ENCODE data around the gene CEACAM16. TPM values are rescaled to one million over a fixed set of nuclear protein-coding genes. Genes with fewer than 3 reads are reported as not detected.

CEACAM16 gene
- total RNA-seq, 2 experiments from 2014 or later, result not detected

GRCh38 chr19:44705502-44706010 is 6.6 kb downstream of the CEACAM16 start:
- TF ChIP-seq EZH2phosphoT487 (IDR thresholded peaks at IDR 0.05; ENCODE audit: borderline replicate concordance, low read depth, low read length), result no peak
- TF ChIP-seq CTCF (conservative IDR thresholded peaks at IDR 0.05; ENCODE audit: low read length), result no peak
- intact Hi-C loops (cut with micrococcal nuclease; ENCODE audit: unreplicated experiment), result no loop called here
- Histone ChIP-seq H2AFZ (ENCODE audit: low read length) (no peak overlapping the region), H3K36me3 (ENCODE audit: insufficient read depth, low read length) (no peaks in the 10 kb centered on the region), H3K27ac (ENCODE audit: low read depth, low read length, poor library complexity, severe bottlenecking) (no peak overlapping the region), H3K4me3 (ENCODE audit: low read depth, low read length, poor library complexity, severe bottlenecking) (no peak overlapping the region), H3K9me3 (ENCODE audit: low read length) (no peaks in the 10 kb centered on the region), H3K79me2 (ENCODE audit: insufficient read depth, low read depth, low read length) (no peaks in the 10 kb centered on the region), H3K4me2 (ENCODE audit: low read length) (no peak overlapping the region), H3K9me2 (ENCODE audit: insufficient read depth, low read length) (no peaks in the 10 kb centered on the region), H4K20me1 (ENCODE audit: insufficient read depth, low read length) (no peaks in the 10 kb centered on the region), H3K4me1 (ENCODE audit: insufficient read depth, low read length, poor library complexity, severe bottlenecking) (no peaks in the 10 kb centered on the region)
- ChIA-PET POLR2A (no interaction called here), CTCF (ENCODE audit: unreplicated experiment) (no interaction called here)
- no TSS peak for BruUV-seq (replicated peaks)
- no peak for DNase-seq (ENCODE audit: low spot score)

GRCh38 chr19:44706506-44707236 is 7.7 kb downstream of the CEACAM16 start:
- Histone ChIP-seq H3K9me3 (ENCODE audit: low read length) (no peaks in the 10 kb centered on the region), H3K4me2 (ENCODE audit: low read length) (no peak overlapping the region), H3K4me3 (ENCODE audit: low read depth, low read length, poor library complexity, severe bottlenecking) (no peak overlapping the region), H3K36me3 (ENCODE audit: insufficient read depth, low read length) (no peaks in the 10 kb centered on the region), H4K20me1 (ENCODE audit: insufficient read depth, low read length) (no peaks in the 10 kb centered on the region), H3K4me1 (ENCODE audit: insufficient read depth, low read length, poor library complexity, severe bottlenecking) (no peaks in the 10 kb centered on the region), H3K27ac (ENCODE audit: low read depth, low read length, poor library complexity, severe bottlenecking) (no peak overlapping the region), H2AFZ (ENCODE audit: low read length) (no peak overlapping the region), H3K9me2 (ENCODE audit: insufficient read depth, low read length) (no peaks in the 10 kb centered on the region), H3K79me2 (ENCODE audit: insufficient read depth, low read depth, low read length) (no peaks in the 10 kb centered on the region)
- CTCF ChIA-PET (ENCODE audit: unreplicated experiment), result interaction anchor here (0.5 kb wide), 1 partner anchor 9 kb away, joined by 3 read pairs; no protein-coding TSS in a partner anchor
- no TSS peak for BruUV-seq (replicated peaks)
- TF ChIP-seq CTCF (conservative IDR thresholded peaks at IDR 0.05; ENCODE audit: low read length) (no peak), EZH2phosphoT487 (IDR thresholded peaks at IDR 0.05; ENCODE audit: borderline replicate concordance, low read depth, low read length) (no peak)
- DNase-seq (ENCODE audit: low spot score), result no peak
- POLR2A ChIA-PET, result no interaction called here
- intact Hi-C loops (cut with micrococcal nuclease; ENCODE audit: unreplicated experiment), result no loop called here

GRCh38 chr19:44707794-44708193 is 8.8 kb downstream of the CEACAM16 start:
- DNase-seq (ENCODE audit: low spot score), result no peak
- Histone ChIP-seq H3K4me2 (ENCODE audit: low read length) (no peak overlapping the region), H3K4me3 (ENCODE audit: low read depth, low read length, poor library complexity, severe bottlenecking) (no peak overlapping the region), H3K9me3 (ENCODE audit: low read length) (no peaks in the 10 kb centered on the region), H2AFZ (ENCODE audit: low read length) (no peak overlapping the region), H3K4me1 (ENCODE audit: insufficient read depth, low read length, poor library complexity, severe bottlenecking) (no peaks in the 10 kb centered on the region), H4K20me1 (ENCODE audit: insufficient read depth, low read length) (no peaks in the 10 kb centered on the region), H3K36me3 (ENCODE audit: insufficient read depth, low read length) (no peaks in the 10 kb centered on the region), H3K79me2 (ENCODE audit: insufficient read depth, low read depth, low read length) (no peaks in the 10 kb centered on the region), H3K9me2 (ENCODE audit: insufficient read depth, low read length) (no peaks in the 10 kb centered on the region), H3K27ac (ENCODE audit: low read depth, low read length, poor library complexity, severe bottlenecking) (no peak overlapping the region)
- BruUV-seq (replicated peaks), result no TSS peak
- TF ChIP-seq EZH2phosphoT487 (IDR thresholded peaks at IDR 0.05; ENCODE audit: borderline replicate concordance, low read depth, low read length) (no peak), CTCF (conservative IDR thresholded peaks at IDR 0.05; ENCODE audit: low read length) (no peak)
- ChIA-PET POLR2A (no interaction called here), CTCF (ENCODE audit: unreplicated experiment) (no interaction called here)
- intact Hi-C loops (cut with micrococcal nuclease; ENCODE audit: unreplicated experiment), result no loop called here

Data from OCI-LY7 (cell line).